Measurements from ENCODE around the gene MYO9A.
"Not testable (repeated sequence)": the region's sequence is repeated elsewhere in the genome, so short reads cannot be mapped to it uniquely, and the experiment has no call there.

Gene MYO9A

DNA sequence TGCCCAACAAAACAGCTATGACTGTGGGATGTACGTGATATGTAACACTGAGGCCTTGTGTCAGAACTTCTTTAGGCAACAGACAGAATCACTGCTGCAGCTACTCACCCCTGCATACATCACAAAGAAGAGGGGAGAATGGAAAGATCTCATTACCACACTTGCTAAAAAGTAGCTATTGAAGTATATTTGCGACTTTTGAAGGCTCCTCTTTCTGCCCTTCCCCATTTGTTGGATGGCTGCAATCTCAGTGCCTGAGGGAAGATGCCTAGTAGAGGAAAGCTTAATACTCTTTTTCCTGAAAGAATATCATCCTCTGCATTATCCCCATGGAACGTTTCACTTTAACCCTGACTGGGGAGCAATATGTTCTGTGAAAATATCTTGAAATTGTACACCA is 22.1 kb upstream of the MYO9A start:
- no peak for DNase-seq (ENCODE audit: low read depth)

DNA sequence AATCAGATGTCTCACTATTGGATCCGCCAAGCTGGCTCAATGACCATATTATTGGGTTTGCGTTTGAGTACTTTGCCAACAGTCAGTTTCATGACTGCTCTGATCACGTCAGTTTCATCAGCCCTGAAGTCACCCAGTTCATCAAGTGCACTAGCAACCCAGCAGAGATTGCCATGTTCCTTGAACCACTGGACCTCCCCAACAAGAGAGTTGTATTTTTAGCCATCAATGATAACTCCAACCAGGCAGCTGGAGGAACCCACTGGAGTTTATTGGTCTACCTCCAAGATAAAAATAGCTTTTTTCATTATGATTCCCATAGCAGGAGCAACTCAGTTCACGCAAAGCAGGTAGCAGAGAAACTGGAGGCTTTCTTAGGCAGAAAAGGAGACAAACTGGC is 21.7 kb upstream of the MYO9A start:
- DNase-seq (ENCODE audit: low read depth): no peak

DNA sequence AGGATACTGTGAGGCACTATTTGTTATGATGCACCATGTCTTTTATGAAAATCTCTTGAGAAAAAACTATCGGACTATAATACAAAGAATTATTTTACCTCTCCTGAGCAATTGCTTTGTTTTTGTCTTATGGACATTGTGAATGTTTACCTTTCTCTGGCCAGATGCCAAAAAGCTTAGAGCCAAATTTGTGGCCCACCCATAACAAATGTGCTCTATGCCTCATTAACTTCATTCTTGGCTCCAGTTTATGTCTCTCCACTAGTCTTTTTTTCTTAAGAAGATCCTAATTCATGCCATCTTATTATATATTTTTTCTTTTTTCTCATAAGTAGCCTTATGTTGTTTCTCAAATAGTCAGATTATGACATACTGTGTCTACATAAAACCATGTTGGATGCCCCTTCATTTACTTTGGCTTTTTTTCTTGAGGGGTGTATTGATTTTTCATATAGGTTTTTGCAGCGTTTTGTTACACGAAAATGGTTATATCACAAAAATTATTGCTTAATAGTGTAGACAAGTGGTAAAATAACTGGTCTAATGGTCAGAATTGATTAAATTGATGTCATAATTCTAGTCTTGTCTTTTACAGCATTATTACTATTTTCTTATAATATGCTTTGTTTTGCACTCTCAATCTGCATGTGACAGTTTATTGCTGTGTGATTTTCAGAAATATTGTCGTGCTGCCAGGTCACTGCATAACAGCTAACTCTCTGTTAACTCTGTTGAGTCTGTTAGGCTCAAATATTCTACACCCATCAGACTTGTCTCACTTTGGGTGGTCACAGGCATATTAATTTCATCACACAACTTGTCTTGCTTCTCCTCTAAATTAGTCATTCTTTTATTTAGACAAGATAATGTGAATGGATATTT is 18.5 kb upstream of the MYO9A start:
- no peak for DNase-seq (ENCODE audit: low read depth)

DNA sequence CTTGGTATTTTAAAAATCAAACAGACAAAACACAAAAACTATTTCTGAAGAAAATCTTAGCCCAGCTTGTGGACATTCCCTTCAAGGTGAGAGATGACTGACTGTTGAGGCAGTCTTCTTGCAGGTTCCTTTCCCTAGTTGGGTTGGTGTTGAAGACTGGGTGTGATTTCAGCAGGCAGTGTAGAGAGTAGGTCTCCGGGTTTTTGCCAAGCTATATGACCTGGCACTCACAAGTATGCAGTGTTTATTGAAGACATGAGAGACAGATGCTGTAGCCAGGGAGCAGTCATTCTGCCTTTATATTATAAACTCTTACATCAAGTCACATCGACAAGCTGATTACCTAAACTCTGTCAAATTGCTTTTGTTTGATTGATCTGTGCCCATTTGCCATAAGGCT is 17.8 kb upstream of the MYO9A start:
- DNase-seq (ENCODE audit: low read depth): no peak

DNA sequence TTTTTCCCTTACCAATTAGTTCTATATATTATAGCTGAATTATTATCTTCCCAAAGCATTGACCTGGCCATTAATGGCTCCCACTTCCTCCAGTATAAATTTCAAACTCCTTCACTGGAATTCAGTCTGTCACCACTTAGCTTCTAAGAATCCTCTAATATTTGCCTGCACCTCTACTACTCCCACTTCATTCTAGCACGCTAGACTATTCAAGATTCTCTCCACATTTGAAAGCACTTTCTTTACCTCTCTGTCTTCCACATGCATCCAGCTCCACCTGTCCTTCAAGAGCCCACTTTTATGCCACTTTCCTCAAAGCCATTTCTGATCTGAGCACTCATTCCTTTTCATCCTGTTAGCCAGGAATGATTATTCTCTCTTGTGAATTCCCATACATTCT is 15.3 kb upstream of the MYO9A start:
- no peak for DNase-seq (ENCODE audit: low read depth)

DNA sequence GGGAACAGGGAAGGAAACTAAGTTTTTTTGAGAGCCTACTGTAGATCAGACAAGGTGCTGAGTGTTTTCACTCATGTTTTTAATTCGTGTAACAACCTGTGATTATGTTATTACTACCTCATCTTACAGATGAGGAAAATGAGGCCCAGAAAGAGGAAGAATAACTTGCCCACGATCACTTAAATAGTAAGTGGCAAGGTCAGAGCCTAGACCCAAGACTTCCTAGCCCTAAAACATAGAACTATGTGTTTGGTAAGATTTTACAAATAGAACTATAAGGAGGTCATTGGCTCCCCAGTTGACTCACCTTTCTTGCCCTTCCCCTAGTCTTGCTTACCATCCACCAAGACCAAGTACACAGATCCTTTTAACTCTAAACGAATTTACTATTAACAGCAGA is 14.0 kb upstream of the MYO9A start:
- no peak for DNase-seq (ENCODE audit: low read depth)

DNA sequence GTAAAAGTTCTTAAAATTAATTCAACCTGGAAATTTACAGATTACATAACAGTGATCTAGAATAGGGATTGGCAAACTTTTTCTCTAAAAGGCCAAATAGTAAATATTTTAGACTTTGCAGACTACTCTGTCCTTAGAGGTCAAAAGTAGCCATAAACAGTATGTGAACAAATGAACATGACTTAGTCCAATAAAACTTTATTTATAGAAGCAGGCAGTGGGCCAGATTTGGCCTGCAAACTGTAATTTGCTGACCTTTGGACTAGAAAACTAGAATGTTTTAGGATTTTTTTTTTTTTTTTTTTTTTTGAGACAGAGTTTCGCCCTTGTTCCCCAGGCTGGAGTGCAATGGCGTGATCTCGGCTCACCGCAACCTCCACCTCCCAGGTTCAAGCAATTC is 12.3 kb upstream of the MYO9A start:
- no peak for DNase-seq (ENCODE audit: low read depth)

DNA sequence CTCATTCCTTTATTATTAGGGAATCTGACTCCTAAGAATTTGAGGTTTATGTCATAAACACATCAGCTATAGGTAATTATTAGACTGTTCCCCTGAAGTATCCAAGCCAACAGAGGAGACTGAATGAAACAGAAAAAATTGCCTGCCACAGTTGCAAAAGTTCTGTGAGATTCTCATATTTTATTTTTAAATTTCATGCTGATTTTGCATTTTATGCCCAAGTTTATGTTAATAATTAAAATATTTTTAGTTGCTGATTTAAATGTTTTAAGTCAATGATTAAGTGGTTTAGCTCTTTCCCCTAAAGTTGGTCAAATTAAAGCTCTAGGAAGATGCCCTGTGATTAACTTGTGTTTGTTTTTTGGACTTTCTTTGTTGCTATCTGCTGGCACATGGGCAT is 10.4 kb upstream of the MYO9A start:
- DNase-seq (ENCODE audit: low read depth): no peak

DNA sequence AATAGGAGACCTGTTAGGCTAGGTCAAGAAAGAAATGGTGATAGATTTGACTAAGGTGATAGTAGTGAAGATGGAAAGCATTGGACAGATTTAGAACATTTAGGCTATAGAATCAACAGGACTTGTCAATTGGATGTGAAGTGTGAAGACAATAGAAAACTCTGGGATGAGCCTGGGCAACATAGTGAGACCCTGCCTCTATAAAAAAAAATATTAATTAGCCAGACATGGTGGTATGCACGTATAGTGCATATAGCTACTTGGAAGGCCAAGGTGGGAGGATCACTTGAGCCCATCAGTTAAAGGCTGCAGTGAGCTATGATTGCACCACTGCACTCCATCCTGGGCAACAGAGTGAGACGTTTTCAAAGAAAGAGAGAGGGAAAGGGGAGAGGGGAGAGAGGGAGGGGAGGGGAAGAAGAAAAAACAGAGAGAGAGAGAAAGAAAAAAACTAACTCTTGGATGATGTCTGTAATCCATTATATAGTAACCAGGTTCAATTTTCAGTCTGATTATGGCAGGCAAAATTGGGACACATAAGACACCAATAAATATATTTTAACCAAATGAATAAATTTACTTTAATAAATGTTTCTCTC is 9.9 kb upstream of the MYO9A start:
- DNase-seq (ENCODE audit: low read depth): no peak

DNA sequence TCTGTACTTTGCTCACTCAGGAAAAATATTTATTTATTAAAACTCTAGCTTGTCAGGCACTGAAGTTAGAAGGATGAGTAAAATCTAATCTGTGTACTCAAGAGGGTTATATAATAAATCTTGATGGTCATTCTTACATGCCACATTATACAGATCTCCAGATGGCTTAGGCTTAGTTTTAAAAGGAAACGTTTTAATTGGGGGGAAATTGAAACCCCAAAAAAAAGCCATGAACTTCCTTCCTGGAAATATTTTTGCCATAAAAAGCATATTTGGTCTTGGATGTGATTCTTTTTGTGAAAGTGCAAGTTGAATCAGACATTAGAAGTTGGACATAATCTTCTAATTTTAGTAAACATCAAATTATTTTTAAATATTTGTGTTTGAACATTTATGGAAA is 6.3 kb upstream of the MYO9A start:
- DNase-seq (ENCODE audit: low read depth): no peak

DNA sequence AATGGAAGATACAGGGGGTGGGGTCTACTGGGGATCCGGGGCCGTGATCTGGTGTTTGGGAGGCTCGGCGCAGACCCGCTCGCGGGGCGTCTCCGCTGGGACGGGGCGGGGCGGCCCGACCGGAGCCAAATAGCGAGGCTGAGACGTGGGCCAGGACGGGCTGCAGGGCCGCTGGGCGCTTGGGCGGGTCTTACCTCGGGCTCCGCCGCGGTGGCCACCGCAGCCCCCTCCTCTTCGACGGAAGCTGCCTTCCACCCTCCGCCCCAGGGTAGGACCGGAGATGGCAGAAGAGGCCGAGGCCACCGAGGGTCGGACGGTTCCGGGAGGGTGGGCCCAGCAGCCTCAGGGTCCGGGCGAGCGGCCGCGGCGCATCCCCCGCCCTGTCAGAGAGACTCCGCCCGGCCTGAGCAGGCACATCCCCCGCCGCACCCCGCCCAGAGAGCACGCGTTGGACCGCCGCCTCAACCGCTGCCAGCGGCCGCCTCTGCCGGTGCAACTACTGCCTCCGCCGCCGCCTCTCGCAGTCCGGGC is 399 bp downstream of the MYO9A start:
- DNase-seq (ENCODE audit: low read depth): peak; percentile 74

DNA sequence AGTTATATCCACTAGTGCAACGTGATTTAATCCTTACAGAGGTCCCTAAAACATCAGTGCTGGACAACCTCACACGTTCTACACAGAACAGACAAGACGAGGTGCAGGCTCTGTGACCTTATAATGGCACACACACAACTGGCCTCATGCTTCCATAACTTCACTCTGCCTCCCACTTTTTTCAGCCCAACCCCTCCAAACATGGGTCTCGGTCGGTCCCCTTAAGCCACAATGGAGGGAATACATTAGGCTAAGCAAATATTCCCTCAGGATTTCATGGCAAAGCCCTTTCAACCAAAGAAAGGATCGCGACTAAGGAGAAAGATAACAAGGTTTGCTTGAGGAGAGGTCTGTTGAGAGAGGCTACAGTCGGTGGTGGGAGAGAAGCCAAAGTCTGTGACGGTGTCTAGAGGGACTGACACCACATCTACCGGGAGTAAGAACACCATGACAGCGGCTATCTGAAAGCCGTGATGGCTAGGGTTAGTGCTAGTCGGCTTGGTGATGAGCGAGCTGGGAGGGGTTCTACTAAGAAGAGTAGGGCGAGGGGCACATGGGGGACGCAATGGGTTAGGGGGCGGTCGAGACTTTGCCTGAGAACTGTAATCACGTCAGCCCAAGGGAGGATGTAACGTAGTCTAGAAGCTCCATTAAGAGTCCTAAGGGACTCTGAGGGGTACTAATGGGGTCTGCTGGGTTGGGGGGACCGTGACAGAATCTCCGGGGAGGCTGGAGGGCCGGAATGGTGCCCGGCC is 1.0 kb downstream of the MYO9A start:
- DNase-seq (ENCODE audit: low read depth): peak; percentile 33

DNA sequence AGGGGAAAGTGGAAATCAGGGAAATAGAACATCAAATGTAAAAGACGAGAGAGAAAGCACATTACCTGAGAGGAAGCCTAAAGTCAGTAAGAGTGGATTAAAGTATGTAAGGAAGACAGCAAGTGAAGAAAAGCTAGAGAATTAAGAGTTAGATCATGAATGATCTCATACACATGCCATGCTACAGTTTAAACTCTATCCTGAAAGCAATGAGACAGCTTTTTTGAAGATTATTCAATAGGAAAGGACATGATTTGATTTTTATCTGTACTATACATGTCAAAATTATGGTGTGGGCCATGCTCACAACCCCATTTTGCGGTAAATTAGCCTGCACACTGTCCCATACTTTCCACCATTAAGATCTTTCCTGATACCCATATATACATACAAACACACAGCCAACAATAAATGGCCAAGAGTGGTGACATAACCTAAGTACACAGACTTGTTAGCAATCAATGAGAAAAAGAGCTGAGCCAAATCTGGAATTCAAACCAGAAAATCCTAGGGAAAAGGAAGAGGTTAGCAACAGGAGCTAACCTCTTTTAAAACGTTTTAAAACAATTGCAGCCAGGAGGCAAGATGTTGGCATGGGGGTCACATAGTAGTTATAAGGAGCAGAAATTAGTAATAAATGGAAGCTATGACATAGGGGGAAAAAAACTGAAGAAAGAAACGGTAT is 4.5 kb downstream of the MYO9A start:
- no peak for DNase-seq (ENCODE audit: low read depth)

DNA sequence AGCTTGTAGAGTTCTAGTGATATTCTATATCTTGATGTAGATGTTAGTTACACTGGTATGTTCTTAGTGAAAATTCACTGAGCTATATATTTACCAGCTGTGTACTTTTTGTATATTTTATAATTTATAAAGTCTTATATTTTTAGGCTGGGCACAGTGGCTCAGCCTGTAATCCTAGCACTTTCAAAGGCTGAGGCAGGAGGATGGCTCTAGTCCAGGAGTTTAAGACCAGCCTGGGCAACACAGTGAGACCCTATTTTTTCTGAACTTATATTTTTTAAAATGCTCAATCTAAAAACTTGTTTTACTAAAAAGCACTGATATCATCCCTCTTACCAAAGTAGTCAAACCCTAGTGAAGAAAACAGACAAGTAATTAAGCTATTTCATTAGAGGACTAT is 5.1 kb downstream of the MYO9A start:
- no peak for DNase-seq (ENCODE audit: low read depth)

DNA sequence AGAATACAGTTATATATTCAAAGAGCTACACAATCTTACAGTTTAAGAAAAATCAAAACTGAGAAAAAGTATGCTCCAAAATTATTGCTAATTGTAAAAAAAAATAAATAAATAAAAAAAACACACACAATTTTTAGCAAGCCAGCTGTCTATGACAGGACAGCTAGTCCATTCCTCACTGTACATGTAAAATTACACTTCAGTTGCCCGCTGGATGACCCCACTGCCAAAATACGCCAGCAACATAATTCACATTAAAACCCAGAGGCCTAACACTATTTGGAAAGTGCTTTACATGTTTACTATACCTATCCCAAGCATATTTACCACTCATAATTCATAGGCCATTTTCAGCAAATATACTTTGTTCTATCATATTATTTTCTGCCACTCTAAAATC is 5.8 kb downstream of the MYO9A start:
- DNase-seq (ENCODE audit: low read depth): no peak

DNA sequence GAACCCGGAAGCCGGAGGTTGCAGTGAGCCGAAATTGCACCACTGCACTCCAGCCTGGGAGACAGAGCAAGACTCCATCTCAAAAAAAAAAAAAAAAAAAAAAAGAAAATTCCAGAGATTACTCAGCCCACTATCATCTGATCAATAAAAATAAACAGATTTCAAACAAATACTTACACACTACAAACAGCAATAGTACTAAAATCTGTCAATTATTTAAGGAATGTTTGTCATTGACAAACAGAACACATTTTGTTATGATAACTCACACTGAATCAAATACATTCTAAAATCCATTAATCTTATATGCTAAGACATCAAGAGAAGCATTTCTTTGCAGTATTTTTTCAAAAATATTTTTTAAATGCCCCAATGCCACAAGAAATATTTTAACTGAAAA is 7.6 kb downstream of the MYO9A start:
- peak; percentile 42 for DNase-seq (ENCODE audit: low read depth)

DNA sequence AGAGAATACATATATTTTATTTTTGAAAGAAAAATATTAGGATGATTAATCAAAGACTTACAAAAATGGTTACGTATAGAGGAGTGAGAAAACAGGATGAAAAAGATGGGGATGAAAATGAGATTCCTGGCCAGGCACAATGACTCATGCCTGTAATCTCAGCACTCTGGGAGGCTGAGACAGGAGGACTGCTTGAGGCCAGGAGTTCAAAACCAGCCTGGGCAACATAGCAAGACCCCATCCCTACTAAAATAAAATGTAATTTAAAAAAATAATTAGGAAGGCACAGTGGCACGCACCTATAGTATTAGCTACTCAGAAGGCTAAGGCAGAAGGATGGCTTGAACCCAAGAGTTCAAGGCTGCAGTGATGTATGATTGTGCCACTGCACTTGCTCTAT is 11.9 kb downstream of the MYO9A start:
- DNase-seq (ENCODE audit: low read depth): no peak

DNA sequence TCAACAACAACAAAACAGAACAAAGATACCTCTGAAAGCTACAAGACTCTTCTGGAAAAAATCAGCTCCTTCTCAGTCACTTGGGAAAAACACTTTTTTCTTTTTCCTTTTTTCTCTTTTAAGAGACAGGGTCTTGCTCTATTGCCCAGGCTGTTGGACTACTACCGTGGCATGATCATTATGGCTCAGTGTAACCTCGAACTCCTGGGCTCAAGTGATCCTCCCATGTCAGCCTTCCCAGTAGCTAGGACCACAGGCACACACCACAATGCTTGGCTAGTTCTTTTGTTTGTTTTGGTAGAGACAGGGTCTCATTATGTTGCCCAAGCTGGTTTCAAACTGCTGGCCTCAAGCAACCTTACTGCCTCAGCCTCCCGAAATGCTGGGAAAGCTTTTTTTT is 12.8 kb downstream of the MYO9A start:
- no peak for DNase-seq (ENCODE audit: low read depth)

DNA sequence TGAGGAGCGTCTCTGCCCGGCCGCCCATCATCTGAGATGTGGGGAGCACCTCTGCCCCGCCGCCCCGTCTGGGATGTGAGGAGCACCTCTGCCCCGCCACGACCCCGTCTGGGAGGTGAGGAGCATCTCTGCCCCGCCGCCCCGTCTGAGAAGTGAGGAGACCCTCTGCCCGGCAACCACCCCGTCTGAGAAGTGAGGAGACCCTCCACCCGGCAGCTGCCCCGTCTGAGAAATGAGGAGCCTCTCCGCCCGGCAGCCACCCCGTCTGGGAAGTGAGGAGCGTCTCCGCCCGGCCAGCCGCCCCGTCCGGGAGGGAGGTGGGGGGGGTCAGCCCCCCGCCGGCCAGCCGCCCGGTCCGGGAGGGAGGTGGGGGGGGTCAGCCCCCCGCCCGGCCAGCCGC is 17.4 kb downstream of the MYO9A start:
- not testable (repeated sequence) for DNase-seq (ENCODE audit: low read depth)

DNA sequence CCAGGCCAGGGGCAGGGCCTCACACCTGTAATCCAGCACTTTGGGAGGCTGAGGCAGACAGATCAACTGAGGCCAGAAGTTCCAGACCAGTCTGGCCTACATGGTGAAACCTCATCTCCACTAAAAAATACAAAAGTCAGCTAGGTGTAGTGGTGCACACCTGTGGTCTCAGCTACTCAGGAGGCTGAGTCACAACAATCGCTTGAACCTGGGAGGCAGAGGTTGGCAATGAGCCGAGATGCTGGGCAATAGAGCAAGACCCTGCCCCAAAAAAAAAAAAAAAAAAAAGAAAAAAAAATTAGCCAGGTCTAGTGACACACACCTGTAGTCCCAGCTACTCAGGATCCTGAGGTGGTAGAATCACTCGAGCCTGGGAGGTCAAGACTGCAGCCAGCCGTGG is 18.8 kb downstream of the MYO9A start:
- no peak for DNase-seq (ENCODE audit: low read depth)

DNA sequence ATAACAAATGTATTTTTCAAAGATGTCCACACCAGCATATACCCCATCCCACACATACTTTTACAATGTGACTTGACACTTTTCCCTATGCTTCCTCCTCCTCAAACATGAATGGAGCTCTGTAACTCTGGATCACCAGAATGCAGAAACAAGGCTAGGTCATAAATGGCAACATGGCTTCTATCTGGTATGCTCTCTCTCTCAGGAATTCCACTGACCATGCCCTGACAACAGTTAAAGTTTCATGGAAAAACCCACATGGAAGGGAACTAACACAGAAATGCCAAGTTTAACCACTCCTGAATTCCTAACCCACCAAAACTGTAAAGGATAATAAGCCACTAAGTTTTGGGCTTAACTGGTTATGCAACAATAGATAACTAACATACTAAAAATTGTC is 19.9 kb downstream of the MYO9A start:
- no peak for DNase-seq (ENCODE audit: low read depth)

DNA sequence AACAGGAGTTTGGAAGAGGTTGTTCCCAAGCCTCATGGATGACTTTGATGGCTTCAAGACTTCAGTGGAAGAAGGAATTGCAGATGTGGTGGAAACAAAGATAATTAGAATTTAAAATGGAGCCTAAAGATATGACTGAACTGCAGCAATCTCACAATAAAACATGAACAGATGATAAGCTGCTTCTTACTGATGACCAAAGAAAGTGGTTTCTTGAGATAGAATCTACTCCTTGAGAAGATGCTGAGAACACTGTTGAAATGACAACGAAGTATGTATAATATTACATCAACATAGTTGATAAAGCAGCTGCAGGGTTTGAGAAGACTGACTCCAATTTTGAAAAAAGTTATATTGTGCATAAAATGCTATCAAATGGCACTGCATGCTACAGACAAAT is 21.2 kb downstream of the MYO9A start:
- DNase-seq (ENCODE audit: low read depth): no peak

All from HS-27A (cell line).